ENCODE measurements around the gene C1orf21. TPM values are rescaled to one million over a fixed set of nuclear protein-coding genes. Genes with fewer than 3 reads are reported as not detected.

Gene C1orf21
- total and polyA plus RNA-seq, 2 of the 4 experiments (the other 2 are of a cell fraction): 6.4 to 9.9 TPM

DNA sequence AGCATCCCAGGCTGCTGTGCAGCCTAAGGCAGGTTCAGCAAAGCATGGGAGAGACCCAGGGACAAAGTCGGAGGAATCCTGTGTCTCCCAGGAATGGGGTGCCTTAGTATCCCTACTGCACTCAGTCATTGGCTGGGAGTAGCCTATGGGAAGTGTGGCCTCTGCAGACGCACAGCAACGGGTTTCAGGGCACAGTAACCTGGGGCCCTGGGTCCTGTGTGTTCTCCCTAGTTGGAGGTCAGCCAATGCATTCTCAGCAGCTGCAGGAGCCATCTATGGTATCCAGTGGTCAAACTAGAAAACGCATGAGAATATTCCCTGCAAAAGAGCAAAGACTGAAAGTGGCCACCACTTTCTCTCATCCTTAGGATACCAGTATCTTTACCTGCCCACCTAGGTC is 13.7 kb upstream of the C1orf21 start:
- Histone ChIP-seq H3K4me1 (ENCODE audit: control insufficient read depth, insufficient read depth, low read length) (no peaks in the 10 kb centered on the region), H3K56ac (ENCODE audit: extremely low read depth, insufficient read depth, low read length) (no peak overlapping the region), H3K79me1 (ENCODE audit: low read depth in 1 of 2, low read length in 2 of 2) (no peaks in the 10 kb centered on the region), H3K9me3 (ENCODE audit: control insufficient read depth, insufficient read depth, low read length) (no peaks in the 10 kb centered on the region), H3K27ac (ENCODE audit: insufficient read depth, low read length) (no peak overlapping the region), H4K5ac (ENCODE audit: low read depth, low read length) (no peak overlapping the region), H2BK5ac (ENCODE audit: low read depth, low read length, poor library complexity, severe bottlenecking) (no peak overlapping the region), H2BK120ac (ENCODE audit: low read depth, low read length) (no peak overlapping the region), H3K14ac (replicated peaks; ENCODE audit: low read depth, low read length) (no peak overlapping the region), H2BK20ac (ENCODE audit: low read depth, low read length) (no peak overlapping the region), H3K27me3 (ENCODE audit: control insufficient read depth, insufficient read depth, low read length) (0 out of 2 replicates have a peak, but pooled peaks cover 2% of the 10 kb centered on the region), H3K4ac (ENCODE audit: low read depth, low read length) (no peak overlapping the region), H3K4me2 (ENCODE audit: low read depth, low read length) (no peak overlapping the region), H3K18ac (ENCODE audit: low read depth, low read length) (no peak overlapping the region), H3K9me1 (ENCODE audit: insufficient read depth, low read length) (no peaks in the 10 kb centered on the region), H2BK15ac (ENCODE audit: low read depth, low read length) (no peak overlapping the region), H3K36me3 (ENCODE audit: control insufficient read depth, insufficient read depth, low read length) (no peaks in the 10 kb centered on the region), H3K4me3 (ENCODE audit: insufficient read depth, low read depth, low read length) (no peak overlapping the region), H3K23ac (ENCODE audit: low read depth, low read length) (no peak overlapping the region), H2AK9ac (replicated peaks; ENCODE audit: low read depth, low read length, poor library complexity) (no peak overlapping the region), H2AK5ac (ENCODE audit: low read depth, low read length) (no peak overlapping the region), H4K8ac (ENCODE audit: low read depth in 2 of 2, low read length in 2 of 2) (no peak overlapping the region), H3K9ac (ENCODE audit: low read depth, low read length) (no peak overlapping the region), H4K91ac (ENCODE audit: insufficient read depth, low read depth, low read length) (no peak overlapping the region), H2AFZ (replicated peaks; ENCODE audit: low read length, poor library complexity) (no peak overlapping the region), H4K20me1 (ENCODE audit: insufficient read depth, low read length) (no peaks in the 10 kb centered on the region)
- dilution Hi-C loops (cut with HindIII; ENCODE audit: low sequenced_read_pairs, unreplicated experiment): no loop called here
- whole genome bisulfite sequencing, 2 experiments (ENCODE audit: extremely low coverage in 2 of 2, insufficient read length in 1 of 2): no CpG with 5 or more reads among the region's 4 CpGs
- DNase-seq (no peak), ATAC-seq (ENCODE audit: low read depth) (no peak)
- in situ Hi-C loops (cut with MboI; ENCODE audit: low sequenced_read_pairs): no loop called here
- POLR2A ChIA-PET (ENCODE audit: unreplicated experiment): no interaction called here
- no TSS peak for BruUV-seq (replicated peaks)
- intact Hi-C loops (cut with micrococcal nuclease): no loop called here
- TF ChIP-seq, protein P1, sequence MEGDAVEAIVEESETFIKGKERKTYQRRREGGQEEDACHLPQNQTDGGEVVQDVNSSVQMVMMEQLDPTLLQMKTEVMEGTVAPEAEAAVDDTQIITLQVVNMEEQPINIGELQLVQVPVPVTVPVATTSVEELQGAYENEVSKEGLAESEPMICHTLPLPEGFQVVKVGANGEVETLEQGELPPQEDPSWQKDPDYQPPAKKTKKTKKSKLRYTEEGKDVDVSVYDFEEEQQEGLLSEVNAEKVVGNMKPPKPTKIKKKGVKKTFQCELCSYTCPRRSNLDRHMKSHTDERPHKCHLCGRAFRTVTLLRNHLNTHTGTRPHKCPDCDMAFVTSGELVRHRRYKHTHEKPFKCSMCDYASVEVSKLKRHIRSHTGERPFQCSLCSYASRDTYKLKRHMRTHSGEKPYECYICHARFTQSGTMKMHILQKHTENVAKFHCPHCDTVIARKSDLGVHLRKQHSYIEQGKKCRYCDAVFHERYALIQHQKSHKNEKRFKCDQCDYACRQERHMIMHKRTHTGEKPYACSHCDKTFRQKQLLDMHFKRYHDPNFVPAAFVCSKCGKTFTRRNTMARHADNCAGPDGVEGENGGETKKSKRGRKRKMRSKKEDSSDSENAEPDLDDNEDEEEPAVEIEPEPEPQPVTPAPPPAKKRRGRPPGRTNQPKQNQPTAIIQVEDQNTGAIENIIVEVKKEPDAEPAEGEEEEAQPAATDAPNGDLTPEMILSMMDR (conservative IDR thresholded peaks at IDR 0.05; ENCODE audit: low read depth, low read length): no peak
- TF ChIP-seq NFE2L2 (IDR thresholded peaks at IDR 0.05; ENCODE audit: low read depth, low read length) (no peak), POLR2A (IDR thresholded peaks at IDR 0.05; ENCODE audit: low read depth, low read length) (no peak), MAFK (IDR thresholded peaks at IDR 0.05; ENCODE audit: low read depth, low read length) (no peak), RAD21 (IDR thresholded peaks at IDR 0.05; ENCODE audit: low read length) (no peak), CHD1 (IDR thresholded peaks at IDR 0.05; ENCODE audit: low read depth, low read length) (no peak), FOS (IDR thresholded peaks at IDR 0.05; ENCODE audit: low read depth, low read length) (no peak), BHLHE40 (IDR thresholded peaks at IDR 0.05; ENCODE audit: low read depth, low read length) (no peak), RFX5 (IDR thresholded peaks at IDR 0.05; ENCODE audit: low read depth, low read length) (no peak), SMC3 (IDR thresholded peaks at IDR 0.05; ENCODE audit: low read depth, low read length) (no peak), CEBPB (IDR thresholded peaks at IDR 0.05; ENCODE audit: low read depth, low read length) (no peak), MXI1 (IDR thresholded peaks at IDR 0.05; ENCODE audit: borderline replicate concordance, low read depth, low read length) (no peak)
- TF ChIP-seq, protein P2, sequence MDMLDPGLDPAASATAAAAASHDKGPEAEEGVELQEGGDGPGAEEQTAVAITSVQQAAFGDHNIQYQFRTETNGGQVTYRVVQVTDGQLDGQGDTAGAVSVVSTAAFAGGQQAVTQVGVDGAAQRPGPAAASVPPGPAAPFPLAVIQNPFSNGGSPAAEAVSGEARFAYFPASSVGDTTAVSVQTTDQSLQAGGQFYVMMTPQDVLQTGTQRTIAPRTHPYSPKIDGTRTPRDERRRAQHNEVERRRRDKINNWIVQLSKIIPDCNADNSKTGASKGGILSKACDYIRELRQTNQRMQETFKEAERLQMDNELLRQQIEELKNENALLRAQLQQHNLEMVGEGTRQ (IDR thresholded peaks at IDR 0.05; ENCODE audit: low read depth, low read length): no peak
- TF ChIP-seq, protein P3, sequence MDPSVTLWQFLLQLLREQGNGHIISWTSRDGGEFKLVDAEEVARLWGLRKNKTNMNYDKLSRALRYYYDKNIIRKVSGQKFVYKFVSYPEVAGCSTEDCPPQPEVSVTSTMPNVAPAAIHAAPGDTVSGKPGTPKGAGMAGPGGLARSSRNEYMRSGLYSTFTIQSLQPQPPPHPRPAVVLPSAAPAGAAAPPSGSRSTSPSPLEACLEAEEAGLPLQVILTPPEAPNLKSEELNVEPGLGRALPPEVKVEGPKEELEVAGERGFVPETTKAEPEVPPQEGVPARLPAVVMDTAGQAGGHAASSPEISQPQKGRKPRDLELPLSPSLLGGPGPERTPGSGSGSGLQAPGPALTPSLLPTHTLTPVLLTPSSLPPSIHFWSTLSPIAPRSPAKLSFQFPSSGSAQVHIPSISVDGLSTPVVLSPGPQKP (IDR thresholded peaks at IDR 0.05; ENCODE audit: borderline replicate concordance, low read depth, low read length): no peak
- CTCF ChIA-PET: no interaction called here
